Measurements from ENCODE around the gene VAPB. TPM values are rescaled to one million over a fixed set of nuclear protein-coding genes. Genes with fewer than 3 reads are reported as not detected.

Gene VAPB
- total and polyA plus RNA-seq, 2 of the 4 experiments (the other 2 are of a cell fraction), result 9.1 to 26.0 TPM

DNA sequence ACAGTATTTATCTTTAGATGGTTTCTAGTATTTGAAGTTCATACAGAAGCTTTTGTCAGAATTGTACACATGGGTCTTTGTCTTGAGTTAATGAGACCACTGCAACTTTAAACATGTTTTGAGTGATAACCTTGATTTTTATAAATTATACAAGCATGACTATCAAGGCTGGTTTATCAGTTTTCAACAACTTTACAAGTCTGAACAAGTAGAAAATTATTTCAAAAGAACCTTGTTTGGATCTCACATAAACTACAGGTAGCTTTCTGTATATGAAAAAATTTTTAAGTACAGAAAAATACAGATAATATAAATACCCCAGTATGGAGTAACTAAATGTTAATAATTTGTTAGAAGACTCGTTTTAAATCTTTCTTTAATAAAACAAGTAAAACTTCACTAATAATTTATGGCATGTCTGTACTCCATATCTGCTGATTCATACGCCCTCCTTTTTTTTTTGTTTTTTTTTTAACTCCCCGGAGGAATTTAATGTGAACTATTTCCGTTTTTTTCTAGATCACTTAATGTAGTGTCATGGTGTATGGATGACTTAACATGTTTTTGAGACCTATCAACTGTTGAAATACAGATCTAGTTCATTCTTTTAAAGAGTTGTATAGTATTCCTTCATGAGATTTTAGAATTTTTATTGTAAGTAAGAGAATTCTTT is 18.3 kb downstream of the VAPB start:
- Histone ChIP-seq H3K4me3 (ENCODE audit: insufficient read depth, low read depth, low read length) (no peak overlapping the region), H3K4me1 (ENCODE audit: control insufficient read depth, insufficient read depth, low read length) (peaks cover 5% of the 10 kb centered on the region; the same call in 1 of the 2 replicates), H3K27ac (ENCODE audit: insufficient read depth, low read length) (no peak overlapping the region), H4K91ac (ENCODE audit: insufficient read depth, low read depth, low read length) (no peak overlapping the region), H3K36me3 (ENCODE audit: control insufficient read depth, insufficient read depth, low read length) (no peaks in the 10 kb centered on the region; the same call in 1 of the 2 replicates), H3K27me3 (ENCODE audit: control insufficient read depth, insufficient read depth, low read length) (no peaks in the 10 kb centered on the region), H2BK15ac (ENCODE audit: low read depth, low read length) (no peak overlapping the region), H3K23ac (ENCODE audit: low read depth, low read length) (no peak overlapping the region), H3K18ac (ENCODE audit: low read depth, low read length) (no peak overlapping the region), H2BK120ac (ENCODE audit: low read depth, low read length) (no peak overlapping the region), H3K4ac (ENCODE audit: low read depth, low read length) (no peak overlapping the region), H3K9me1 (ENCODE audit: insufficient read depth, low read length) (peaks cover 13% of the 10 kb centered on the region; the same call in 1 of the 2 replicates), H3K4me2 (ENCODE audit: low read depth, low read length) (no peak overlapping the region), H4K5ac (ENCODE audit: low read depth, low read length) (no peak overlapping the region), H2AK9ac (replicated peaks; ENCODE audit: low read depth, low read length, poor library complexity) (no peak overlapping the region), H3K9me3 (ENCODE audit: control insufficient read depth, insufficient read depth, low read length) (no peaks in the 10 kb centered on the region), H3K56ac (ENCODE audit: extremely low read depth, insufficient read depth, low read length) (no peak overlapping the region), H2BK5ac (ENCODE audit: low read depth, low read length, poor library complexity, severe bottlenecking) (no peak overlapping the region), H3K9ac (ENCODE audit: low read depth, low read length) (no peak overlapping the region), H4K8ac (ENCODE audit: low read depth in 2 of 2, low read length in 2 of 2) (no peak overlapping the region), H3K79me1 (ENCODE audit: low read depth in 1 of 2, low read length in 2 of 2) (peaks cover 13 to 73% of the 10 kb centered on the region in 2 experiments), H3K14ac (replicated peaks; ENCODE audit: low read depth, low read length) (no peak overlapping the region), H2AFZ (replicated peaks; ENCODE audit: low read length, poor library complexity) (no peak overlapping the region), H2AK5ac (ENCODE audit: low read depth, low read length) (no peak overlapping the region), H2BK20ac (ENCODE audit: low read depth, low read length) (no peak overlapping the region), H4K20me1 (ENCODE audit: insufficient read depth, low read length) (peaks cover 88% of the 10 kb centered on the region)
- POLR2A ChIA-PET (ENCODE audit: unreplicated experiment), result no interaction called here
- CTCF ChIA-PET, result no interaction called here
- no TSS peak for BruUV-seq (replicated peaks)
- intact Hi-C loops (cut with micrococcal nuclease) (loop anchor here (5.0 kb wide), 1 partner anchor 35 kb away; no protein-coding TSS in a partner anchor), dilution Hi-C loops (cut with HindIII; ENCODE audit: low sequenced_read_pairs, unreplicated experiment) (no loop called here), in situ Hi-C loops (cut with MboI; ENCODE audit: low sequenced_read_pairs) (no loop called here)
- no CpG with 5 or more reads among the region's 4 CpGs for WGBS, 2 experiments (ENCODE audit: extremely low coverage in 2 of 2, insufficient read length in 1 of 2)
- ATAC-seq (ENCODE audit: low read depth) (no peak), DNase-seq (peak; percentile 28)
- TF ChIP-seq, protein P1, sequence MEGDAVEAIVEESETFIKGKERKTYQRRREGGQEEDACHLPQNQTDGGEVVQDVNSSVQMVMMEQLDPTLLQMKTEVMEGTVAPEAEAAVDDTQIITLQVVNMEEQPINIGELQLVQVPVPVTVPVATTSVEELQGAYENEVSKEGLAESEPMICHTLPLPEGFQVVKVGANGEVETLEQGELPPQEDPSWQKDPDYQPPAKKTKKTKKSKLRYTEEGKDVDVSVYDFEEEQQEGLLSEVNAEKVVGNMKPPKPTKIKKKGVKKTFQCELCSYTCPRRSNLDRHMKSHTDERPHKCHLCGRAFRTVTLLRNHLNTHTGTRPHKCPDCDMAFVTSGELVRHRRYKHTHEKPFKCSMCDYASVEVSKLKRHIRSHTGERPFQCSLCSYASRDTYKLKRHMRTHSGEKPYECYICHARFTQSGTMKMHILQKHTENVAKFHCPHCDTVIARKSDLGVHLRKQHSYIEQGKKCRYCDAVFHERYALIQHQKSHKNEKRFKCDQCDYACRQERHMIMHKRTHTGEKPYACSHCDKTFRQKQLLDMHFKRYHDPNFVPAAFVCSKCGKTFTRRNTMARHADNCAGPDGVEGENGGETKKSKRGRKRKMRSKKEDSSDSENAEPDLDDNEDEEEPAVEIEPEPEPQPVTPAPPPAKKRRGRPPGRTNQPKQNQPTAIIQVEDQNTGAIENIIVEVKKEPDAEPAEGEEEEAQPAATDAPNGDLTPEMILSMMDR (conservative IDR thresholded peaks at IDR 0.05; ENCODE audit: low read depth, low read length), result no peak
- no peak for TF ChIP-seq BHLHE40 (IDR thresholded peaks at IDR 0.05; ENCODE audit: low read depth, low read length)
- no peak for TF ChIP-seq CHD1 (IDR thresholded peaks at IDR 0.05; ENCODE audit: low read depth, low read length)
- no peak for TF ChIP-seq POLR2A (IDR thresholded peaks at IDR 0.05; ENCODE audit: low read depth, low read length)
- no peak for TF ChIP-seq FOS (IDR thresholded peaks at IDR 0.05; ENCODE audit: low read depth, low read length)
- TF ChIP-seq SMC3 (IDR thresholded peaks at IDR 0.05; ENCODE audit: low read depth, low read length), result no peak
- no peak for TF ChIP-seq MAZ (IDR thresholded peaks at IDR 0.05; ENCODE audit: borderline replicate concordance, low read depth, low read length)
- TF ChIP-seq CEBPB (IDR thresholded peaks at IDR 0.05; ENCODE audit: low read depth, low read length), result no peak
- no peak for TF ChIP-seq RFX5 (IDR thresholded peaks at IDR 0.05; ENCODE audit: low read depth, low read length)
- TF ChIP-seq RAD21 (IDR thresholded peaks at IDR 0.05; ENCODE audit: low read length), result no peak

Measured in IMR-90 (cell line).